B cell (primary cell): ENCODE data around the gene GLIS2. TPM values are rescaled to one million over a fixed set of nuclear protein-coding genes. Genes with fewer than 3 reads are reported as not detected.

Experiments
- ATAC-seq: fragments of 200-7000 bp; cut with Tn5 transposase; one replicate; pipeline ENCODE4 v1.10.0; 2021; ENCODE audit warnings: low read depth, mild to moderate bottlenecking, moderate number of reproducible peaks, moderate library complexity
- CTCF ChIA-PET: fragments of 350-600 bp; sonication (Branson Sonifier 250); formaldehyde crosslinking; loops from one replicate; lab custom pipeline; 2021; ENCODE audit warnings: antibody characterized with exemption, inconsistent platforms; lab: Charles Lee
- POLR2A ChIA-PET: fragments of 350-600 bp; sonication (Branson Sonifier 250); formaldehyde crosslinking; loops from one replicate; lab custom pipeline; 2021; ENCODE audit warnings: antibody characterized with exemption; lab: Charles Lee
- DNase-seq: peaks from one replicate; pipeline ENCODE4 v3.0.0; 2013
- H2AFZ ChIP-seq: 2 replicates; pipeline ENCODE4 v1.6.1; 2012; ENCODE audit warnings: mild to moderate bottlenecking, low read depth, low read length; ENCODE audit not compliant: insufficient read depth, poor library complexity, severe bottlenecking
- H3K27ac ChIP-seq, 2 donors: 1 replicate in 1 of 2; 2 replicates in 1 of 2; pipeline ENCODE4 v1.5.1; 2012 to 2013; ENCODE audit warnings: low read length in 2 of 2, mild to moderate bottlenecking in 2 of 2, moderate library complexity in 1 of 2
- H3K27me3 ChIP-seq, 4 experiments: fragments of 200-600 bp in 1 of 4; sonication (generic) in 1 of 4; replicated peaks in 1 of 4; 1 replicate in 2 of 4; 2 replicates in 2 of 4; pipeline versions ENCODE4 v1.6.1 to v1.7.0; 2013 to 2016; ENCODE audit warnings: low read length in 3 of 4, mild to moderate bottlenecking in 2 of 4, mixed read lengths in 1 of 4, moderate library complexity in 1 of 4; ENCODE audit not compliant: insufficient read depth in 4 of 4, control insufficient read depth in 3 of 4; ENCODE audit errors: control extremely low read depth in 1 of 4
- H3K36me3 ChIP-seq, 2 experiments: replicated peaks in 1 of 2; 1 replicate in 1 of 2; 2 replicates in 1 of 2; pipeline versions ENCODE4 v1.6.1 to v1.7.1; 2013; ENCODE audit warnings: low read length in 1 of 2; ENCODE audit not compliant: insufficient read depth in 2 of 2, control insufficient read depth in 1 of 2; ENCODE audit errors: control extremely low read depth in 1 of 2, extremely low read depth in 1 of 2
- H3K4me1 ChIP-seq, 2 donors: fragments of 200-600 bp in 1 of 2; sonication (generic) in 1 of 2; 1 replicate in 1 of 2; 2 replicates in 1 of 2; pipeline versions ENCODE4 v1.5.1 to v1.6.1; 2013 to 2017; ENCODE audit warnings: low read length in 2 of 2; ENCODE audit not compliant: control insufficient read depth in 2 of 2, insufficient read depth in 2 of 2
- H3K4me2 ChIP-seq: replicated peaks from 2 replicates; pipeline ENCODE3; 2012; ENCODE audit warnings: mild to moderate bottlenecking, low read depth, low read length; ENCODE audit not compliant: poor library complexity, severe bottlenecking
- H3K4me3 ChIP-seq, 5 experiments: fragments of 200-600 bp in 1 of 5; sonication (generic) in 1 of 5; 1 replicate in 3 of 5; 2 replicates in 2 of 5; pipeline versions ENCODE4 v1.5.1 to v1.7.0; 2011 to 2016; ENCODE audit warnings: low read length in 4 of 5, mild to moderate bottlenecking in 4 of 5, low read depth in 2 of 5, control low read depth in 1 of 5, moderate library complexity in 1 of 5; ENCODE audit not compliant: insufficient read depth in 1 of 5; ENCODE audit errors: control extremely low read depth in 1 of 5, extremely low read depth in 1 of 5
- H3K79me2 ChIP-seq: fragments of 200-600 bp; sonication (generic); one replicate; pipeline ENCODE4 v1.6.0; 2016; ENCODE audit warnings: low read length; ENCODE audit not compliant: control insufficient read depth, insufficient read depth
- H3K9ac ChIP-seq: fragments of 200-600 bp; sonication (generic); 2 replicates; pipeline ENCODE4 v1.6.1; 2017; ENCODE audit warnings: mild to moderate bottlenecking, low read length, moderate library complexity
- H3K9me3 ChIP-seq, 3 donors: one replicate each; pipeline versions ENCODE4 v1.6.1 to v1.7.1; 2013; ENCODE audit warnings: low read length in 2 of 3; ENCODE audit not compliant: control insufficient read depth in 2 of 3, insufficient read depth in 1 of 3; ENCODE audit errors: control extremely low read depth in 1 of 3
- H4K20me1 ChIP-seq: 2 replicates; pipeline ENCODE4 v1.6.0; 2012; ENCODE audit warnings: mild to moderate bottlenecking, low read length; ENCODE audit not compliant: insufficient read depth, control insufficient read depth, poor library complexity, severe bottlenecking
- H3K27ac Mint-ChIP-seq: one replicate; pipeline ENCODE4 v1.8.0; 2021; ENCODE audit warnings: mixed read lengths
- H3K27me3 Mint-ChIP-seq: one replicate; pipeline ENCODE4 v1.8.0; 2021; ENCODE audit warnings: mixed read lengths
- H3K4me1 Mint-ChIP-seq: one replicate; pipeline ENCODE4 v1.8.0; 2021; ENCODE audit warnings: mixed read lengths
- H3K4me3 Mint-ChIP-seq: one replicate; pipeline ENCODE4 v1.8.0; 2021; ENCODE audit warnings: mixed read lengths
- H3K9me3 Mint-ChIP-seq: one replicate; pipeline ENCODE4 v1.8.0; 2022; ENCODE audit warnings: mixed read lengths; ENCODE audit not compliant: insufficient read depth
- CTCF ChIP-seq: fragments of 200-600 bp; IDR thresholded peaks from one replicate; pipeline ENCODE4 v1.8.0; 2022; ENCODE audit warnings: antibody characterized with exemption, mild to moderate bottlenecking
- EZH2 ChIP-seq: IDR thresholded peaks from 2 replicates; pipeline ENCODE4 v1.6.1; 2012; ENCODE audit warnings: borderline replicate concordance, low read depth, mild to moderate bottlenecking, moderate library complexity, low read length; ENCODE audit not compliant: insufficient read depth, poor library complexity, severe bottlenecking
- WGBS: methylation state at CpG from one replicate; pipeline ENCODE4 v1.1.5; 2013; ENCODE audit warnings: missing lambda C conversion rate; ENCODE audit not compliant: insufficient coverage; 5-methylcytosine and 5-hydroxymethylcytosine counted together
- intact Hi-C: fragments of 100-400 bp; cut with micrococcal nuclease; formaldehyde crosslinking; loops from one replicate; pipeline ENCODE4 v1.10.0; 2022
- polyA plus RNA-seq: library from polyadenylated mRNA; depleted of rRNA; stranded (reverse); fragments of >200 nt; gene quantifications from 2 replicates; pipeline ENCODE4 v1.2.3, GENCODE V29; 2012
- total RNA-seq, 2 donors: library from RNA; stranded (reverse); fragments of 120-200 nt in 1 of 2; gene quantifications; 1 replicate in 1 of 2; 2 replicates in 1 of 2; pipeline versions ENCODE4 v1.2.3 to v1.2.4, GENCODE V29; 2013 to 2022

The GLIS2 gene
- total and polyA plus RNA-seq, 2 donors (not counting 1 experiment from before 2014, with no cell fraction given) = not detected

GRCh38 chr16:4372001-4372577, 56.2 kb downstream of the GLIS2 start:
- peaks cover 95% of the 10 kb centered on the region for H4K20me1 ChIP-seq
- CTCF ChIA-PET = interaction anchor here (2.4 kb wide), 1 partner anchor 31 kb away, joined by 10 read pairs; no protein-coding TSS in a partner anchor
- ATAC-seq = peak; percentile 34
- Mint-ChIP-seq H3K27ac (no peak overlapping the region), H3K4me3 (peak overlapping the region; percentile 84), H3K9me3 (no peaks in the 10 kb centered on the region), H3K27me3 (no peaks in the 10 kb centered on the region), H3K4me1 (peaks cover 29% of the 10 kb centered on the region)
- peaks cover 4 to 9% of the 10 kb centered on the region in 2 experiments for H3K36me3 ChIP-seq
- WGBS = 10% methylated on average over 38 of the region's 43 CpGs
- POLR2A ChIA-PET = no interaction called here
- peak overlapping the region; percentile 56 for H3K9ac ChIP-seq
- no peaks in the 10 kb centered on the region for H3K9me3 ChIP-seq
- intact Hi-C loops = loop anchor here (5.0 kb wide), 1 partner anchor 255 kb away; the partner anchor contains the start of gene ADCY9
- peak overlapping the region; percentile 93 for H3K4me2 ChIP-seq
- no peaks in the 10 kb centered on the region for H3K27me3 ChIP-seq
- H3K4me3 ChIP-seq = peak overlapping the region in 3 of 5 experiments; percentile 38 to 60 (median 47)
- H3K4me1 ChIP-seq = peaks cover 18 to 25% of the 10 kb centered on the region in 2 donors
- H2AFZ ChIP-seq = no peak overlapping the region
- TF ChIP-seq CTCF (no peak), EZH2 (no peak)
- peaks cover 17% of the 10 kb centered on the region for H3K79me2 ChIP-seq
- no peak overlapping the region for H3K27ac ChIP-seq
- peak; percentile 60 for DNase-seq
